NCI-H146 (cell line): ENCODE data around the gene BARHL2.

ENCODE experiments used
- DNase-seq: peaks from one replicate; lab custom pipeline; 2025; lab: John Stamatoyannopoulos, UW

The BARHL2 gene

GRCh38 chr1:90716552-90717355 lies at the start of gene BARHL2:
TSS of gene BARHL2 (minus strand) at chr1:90717302. CDS start at chr1:90717195, 107 bp downstream.
- no peak for DNase-seq

- no peak for DNase-seq
Observed at GRCh38 chr1:90763930-90764329, 46.8 kb upstream of the BARHL2 start.

DNA sequence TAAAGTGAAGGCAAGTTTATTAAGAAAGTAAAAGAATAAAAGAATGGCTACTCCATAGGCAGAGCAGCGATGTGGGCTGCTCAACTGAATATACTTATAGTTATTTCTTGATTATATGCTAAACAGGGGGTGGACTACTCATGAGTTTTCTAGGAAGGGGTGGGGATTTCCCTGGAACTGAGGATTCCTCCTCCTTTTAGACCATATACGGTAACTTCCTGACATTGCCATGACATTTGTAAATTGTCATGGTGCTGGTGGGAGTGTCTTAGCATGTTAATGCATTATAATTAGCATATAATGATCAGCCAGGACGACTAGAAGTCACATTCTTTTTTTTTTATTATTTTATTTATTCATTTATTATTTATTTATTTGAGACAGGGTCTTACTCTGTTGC lies 46.4 kb upstream of the BARHL2 start:
- no peak for DNase-seq

- DNase-seq, result peak; percentile 84
Observed at GRCh38 chr1:90761781-90762589, 44.9 kb upstream of the BARHL2 start.

DNA sequence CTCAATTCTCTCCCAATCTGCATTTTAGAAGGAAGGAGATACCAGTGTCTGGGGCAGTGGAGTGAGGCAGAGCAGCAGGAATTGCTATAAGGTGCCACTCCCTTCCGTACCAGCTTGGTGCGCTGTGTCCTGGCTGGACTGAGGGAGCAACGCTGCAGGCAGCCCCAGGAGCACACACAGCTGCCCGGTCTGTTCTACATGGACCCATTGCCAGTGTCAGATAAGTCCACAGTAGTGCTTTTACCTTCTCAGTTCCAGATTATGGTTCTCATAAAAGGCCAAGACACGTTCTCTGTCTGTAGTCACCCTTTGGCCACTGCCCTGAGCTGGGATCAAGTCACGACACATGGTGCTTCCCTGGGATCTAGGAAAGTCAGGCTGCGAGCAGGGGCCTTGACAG lies 44.1 kb upstream of the BARHL2 start:
- no peak for DNase-seq

DNA sequence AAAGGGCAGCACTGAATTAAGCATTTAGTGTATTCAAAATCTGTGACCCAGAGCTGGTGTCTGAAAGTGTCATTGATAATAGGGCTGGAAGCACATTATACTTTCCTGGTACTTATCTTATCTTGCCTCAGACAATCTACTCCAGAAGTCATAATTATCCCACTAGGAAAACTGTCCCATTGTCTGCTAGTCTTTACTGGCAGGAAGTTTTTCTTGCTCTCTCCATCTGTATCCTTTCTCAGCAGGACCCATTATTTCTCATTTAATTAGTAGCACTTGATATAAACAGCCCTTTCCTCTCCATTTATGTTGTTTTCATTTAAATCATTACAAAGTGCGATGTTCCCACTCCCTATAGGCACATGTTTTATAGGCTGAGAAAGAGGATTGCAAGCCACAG lies 36.5 kb upstream of the BARHL2 start:
- DNase-seq, result peak; percentile 52

- no peak for DNase-seq
Observed at GRCh38 chr1:90748668-90749067, 31.6 kb upstream of the BARHL2 start.

GRCh38 chr1:90746857-90747256 lies 29.8 kb upstream of the BARHL2 start:
- DNase-seq, result no peak

DNA sequence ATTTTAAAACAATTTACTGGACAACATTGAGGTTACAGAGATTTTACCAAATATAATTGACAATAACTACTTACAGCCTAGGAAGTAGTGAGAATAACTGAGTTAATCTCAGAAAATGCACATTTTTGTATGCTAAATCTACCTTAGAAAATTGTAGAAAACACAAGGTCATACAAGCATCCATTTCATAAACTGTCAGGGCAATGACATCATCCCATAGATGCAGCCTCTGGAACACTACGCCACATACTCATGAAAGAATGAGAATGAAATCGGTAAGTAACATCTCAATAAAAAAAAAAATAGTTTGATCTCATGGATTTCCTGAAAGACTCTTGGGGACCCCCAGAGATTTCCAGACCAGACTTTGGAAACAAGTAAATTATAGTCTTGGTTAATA lies 28.9 kb upstream of the BARHL2 start:
- no peak for DNase-seq

DNA sequence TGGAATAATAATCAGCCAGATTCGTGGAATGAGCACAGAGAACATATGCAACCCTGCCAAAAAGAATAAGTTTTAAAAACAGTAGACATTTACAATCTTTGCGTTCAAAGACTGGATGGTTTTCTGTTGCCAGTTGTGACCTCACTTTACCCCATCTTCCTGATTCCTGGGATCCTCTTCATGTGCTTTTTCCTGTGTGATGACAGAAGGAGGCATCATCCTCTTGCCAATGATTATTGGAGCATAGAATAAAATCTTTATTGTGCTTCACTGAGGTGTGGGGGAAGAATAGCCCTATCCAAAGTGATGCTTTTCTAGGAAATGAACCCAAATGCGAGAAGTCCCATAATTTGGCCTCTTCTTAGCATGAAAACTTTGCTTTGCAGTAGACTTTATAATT lies 15.0 kb upstream of the BARHL2 start:
- DNase-seq, result no peak

DNA sequence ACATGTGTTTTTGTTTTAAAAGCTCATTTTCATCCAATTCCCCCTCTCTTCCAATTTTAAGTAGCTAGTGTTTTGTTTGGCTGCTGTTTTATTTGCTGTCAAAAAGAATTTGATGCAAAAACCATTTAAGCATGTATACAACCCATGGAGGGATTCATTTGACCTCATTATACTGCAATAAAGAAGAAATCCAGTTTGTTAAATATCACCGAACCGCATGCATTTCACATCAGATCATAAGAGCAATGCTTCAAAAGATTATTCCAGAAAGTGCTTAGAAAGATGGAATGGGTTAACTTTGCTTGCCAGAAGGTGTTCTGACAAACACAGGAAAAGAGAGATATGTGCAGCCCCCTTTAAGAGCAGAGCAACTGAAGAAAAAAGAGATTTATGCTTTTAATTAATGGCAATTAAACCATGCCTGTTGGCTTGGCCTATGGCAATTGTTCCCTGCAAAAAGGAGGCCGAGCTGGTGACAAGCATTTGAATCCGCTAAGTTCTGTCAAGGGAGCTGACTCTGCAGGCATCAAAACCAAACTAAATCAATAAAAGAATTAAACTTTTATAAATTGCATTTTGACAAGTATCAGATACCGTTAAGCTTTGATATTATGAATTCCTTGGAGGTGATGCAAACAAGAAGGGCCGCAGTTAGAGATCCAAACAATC lies 14.4 kb upstream of the BARHL2 start:
- DNase-seq, result no peak

- DNase-seq, result no peak
Observed at GRCh38 chr1:90730243-90731022, 13.3 kb upstream of the BARHL2 start.

GRCh38 chr1:90729504-90730242 lies 12.6 kb upstream of the BARHL2 start:
- DNase-seq, result no peak

DNA sequence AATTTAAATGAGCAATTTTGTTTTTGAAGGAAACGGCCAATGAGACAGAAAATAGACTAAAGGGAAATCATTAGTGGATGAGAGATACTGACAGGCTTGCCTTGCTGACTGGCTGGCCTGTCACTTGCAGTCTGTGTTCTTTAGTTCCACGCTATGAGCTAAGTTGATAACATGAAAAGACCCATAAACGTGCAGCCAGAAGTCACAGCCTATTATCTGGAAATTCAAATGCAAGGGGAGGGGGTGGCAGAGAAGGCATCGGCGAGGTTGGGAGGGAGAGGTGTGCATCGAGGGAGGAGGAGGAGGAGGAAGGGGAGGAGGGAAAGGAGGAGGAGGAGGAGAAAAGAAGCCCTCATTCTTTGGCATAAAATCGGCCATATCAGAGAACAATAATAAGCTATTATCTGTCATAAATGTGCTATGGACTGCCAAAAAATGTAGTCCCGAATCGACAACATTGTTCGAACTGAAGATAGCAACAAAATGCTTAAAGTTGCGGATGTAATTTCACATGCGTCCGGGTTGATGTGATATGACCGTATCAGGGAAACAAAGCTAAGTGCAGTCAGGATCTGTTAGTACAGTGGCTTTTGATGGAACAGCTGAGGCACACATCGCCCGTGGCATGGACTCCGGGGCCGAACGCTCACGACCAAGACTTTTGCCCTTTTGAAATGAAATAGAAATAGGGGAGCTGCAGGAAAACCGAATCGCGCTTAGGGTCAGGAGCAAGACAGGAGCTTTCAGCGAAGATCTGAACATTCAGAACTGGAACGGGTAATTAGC lies 11.6 kb upstream of the BARHL2 start:
- no peak for DNase-seq

DNA sequence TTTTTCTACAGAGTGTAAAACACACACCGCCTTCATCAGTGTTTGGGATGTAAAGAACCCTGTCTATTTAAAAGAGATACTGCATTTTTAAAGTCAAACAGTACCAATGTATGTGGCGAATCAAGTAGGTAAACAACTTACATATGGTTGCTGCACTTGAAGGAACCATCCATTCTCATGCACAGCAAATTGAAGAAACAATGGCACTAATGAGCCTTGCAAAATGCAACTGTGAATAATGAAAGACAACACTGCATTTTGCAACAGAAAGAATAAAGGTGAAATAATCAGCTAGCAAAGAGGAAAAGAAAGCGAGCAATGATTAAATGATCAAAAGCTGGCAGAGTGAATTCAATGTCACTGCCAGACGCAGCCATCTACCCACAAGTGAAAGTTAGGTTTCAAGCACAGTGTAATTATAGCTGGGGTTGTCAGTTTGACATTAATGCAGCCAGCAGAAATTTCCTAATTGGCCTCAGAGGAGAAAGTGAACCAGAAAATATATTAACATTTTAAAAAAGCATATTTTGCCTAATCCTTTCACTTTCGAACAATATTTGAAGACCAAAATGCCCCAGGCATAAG lies 10.9 kb upstream of the BARHL2 start:
- DNase-seq, result no peak

DNA sequence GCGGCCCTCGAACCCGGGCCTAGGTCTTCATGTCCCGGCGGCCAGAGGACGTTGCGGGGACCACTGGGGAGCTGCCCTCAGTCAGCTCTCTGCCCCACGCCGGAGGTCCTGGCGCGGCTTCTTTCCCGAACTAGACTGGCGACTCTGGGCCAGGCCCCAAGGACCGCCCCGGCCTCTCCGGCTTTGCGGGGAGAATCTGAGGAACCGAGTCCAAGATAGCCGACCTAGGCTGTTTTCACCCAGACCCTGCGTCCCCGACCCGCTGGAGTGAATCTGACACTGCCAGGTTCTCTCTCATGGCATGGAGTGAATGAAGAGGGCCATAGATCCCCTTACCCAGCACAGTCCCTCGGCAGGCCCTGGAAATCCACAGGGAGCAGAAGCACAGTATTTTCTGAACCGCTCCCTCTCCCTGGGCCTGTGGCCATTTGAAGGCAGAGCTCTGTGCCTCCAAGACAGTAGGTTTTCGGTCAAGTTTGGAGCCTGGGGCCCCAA lies 9.9 kb upstream of the BARHL2 start:
- no peak for DNase-seq

DNA sequence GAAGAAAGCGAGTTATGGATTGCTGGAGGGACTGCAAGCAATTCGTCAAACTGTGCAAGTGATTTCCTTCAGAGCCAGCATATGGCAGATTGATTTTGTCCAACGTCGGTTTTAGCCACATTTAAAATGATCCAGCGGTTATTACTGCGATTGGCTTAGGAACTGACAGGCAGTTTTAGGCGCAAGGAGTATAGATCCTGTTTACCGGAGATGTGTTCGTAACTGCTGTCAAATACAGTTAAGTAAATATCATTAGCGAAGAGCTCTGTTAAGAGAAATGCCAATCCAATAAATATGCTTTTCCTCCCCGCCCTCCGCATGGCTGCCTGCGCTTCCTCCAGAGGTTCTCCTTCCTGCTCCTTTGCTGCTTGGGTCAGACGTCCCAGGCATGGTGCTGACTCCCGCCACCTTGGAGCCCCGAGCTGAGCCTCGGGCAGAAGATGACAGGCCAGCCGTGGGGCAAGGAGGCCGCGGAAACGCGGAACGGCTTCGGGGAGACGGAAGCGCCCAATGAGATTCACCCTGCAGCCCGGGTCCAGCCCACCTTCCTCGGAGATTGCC lies 9.4 kb upstream of the BARHL2 start:
- DNase-seq, result no peak

DNA sequence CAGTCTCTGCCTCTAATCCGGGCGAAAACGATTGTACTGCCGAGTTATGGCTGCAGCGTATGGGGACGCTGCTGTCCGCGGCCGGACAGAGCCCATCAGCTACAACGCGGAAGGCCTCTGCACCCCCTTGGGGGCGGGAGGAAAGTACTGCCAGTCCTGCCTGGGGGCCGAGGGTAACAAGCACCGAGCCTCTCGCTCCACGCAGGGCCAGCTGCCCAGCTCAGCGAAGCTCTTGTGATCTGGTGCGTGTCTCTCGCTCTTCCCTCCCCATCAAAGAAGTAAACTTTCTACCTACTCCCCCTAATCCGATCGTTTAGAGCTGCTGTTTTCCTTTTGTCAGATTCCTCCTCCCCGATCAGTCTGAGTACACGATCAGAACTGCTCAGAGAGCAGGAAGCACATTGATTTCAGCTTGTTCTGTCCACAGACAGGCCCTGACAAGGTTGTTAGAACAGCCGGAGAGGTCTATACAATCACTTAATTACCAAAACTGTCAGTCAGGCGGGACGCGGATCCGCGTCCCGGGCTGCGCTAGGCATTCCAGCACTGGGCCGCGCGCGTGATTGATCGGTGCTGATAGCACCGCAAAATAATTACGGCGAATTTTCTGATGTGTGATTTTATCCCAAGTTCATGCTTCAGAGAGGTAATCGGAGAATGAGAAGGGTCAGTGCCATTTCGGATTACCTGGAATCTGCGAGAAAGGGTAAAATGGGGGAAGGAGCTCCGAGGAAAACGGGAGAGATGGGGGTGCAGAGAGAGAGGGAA lies 8.7 kb upstream of the BARHL2 start:
- peak; percentile 14 for DNase-seq
